IPS-20b (cell line): Measurements from ENCODE around the gene SYNDIG1.

Experiments used
- H3K27ac ChIP-seq: one replicate; pipeline ENCODE4 v1.5.1; 2013; ENCODE audit warnings: low read length
- H3K27me3 ChIP-seq: 2 replicates; pipeline ENCODE4 v1.6.1; 2013; ENCODE audit warnings: mild to moderate bottlenecking, low read length, inconsistent platforms; ENCODE audit not compliant: insufficient read depth
- H3K36me3 ChIP-seq: 2 replicates; pipeline ENCODE4 v1.6.1; 2013; ENCODE audit warnings: low read depth, mild to moderate bottlenecking, inconsistent platforms, low read length, moderate library complexity; ENCODE audit not compliant: insufficient read depth
- H3K4me1 ChIP-seq: 2 replicates; pipeline ENCODE4 v1.6.1; 2013; ENCODE audit warnings: mild to moderate bottlenecking, control low read depth, inconsistent platforms, low read length, moderate library complexity; ENCODE audit not compliant: insufficient read depth
- H3K4me3 ChIP-seq: 2 replicates; pipeline ENCODE4 v1.5.1; 2013; ENCODE audit warnings: mild to moderate bottlenecking, low read length, inconsistent platforms
- H3K9ac ChIP-seq: 2 replicates; pipeline ENCODE4 v1.6.1; 2013; ENCODE audit warnings: low read depth, mild to moderate bottlenecking, inconsistent platforms, low read length, moderate library complexity
- H3K9me3 ChIP-seq: 2 replicates; pipeline ENCODE4 v1.6.1; 2013; ENCODE audit warnings: mild to moderate bottlenecking, low read depth, low read length, inconsistent platforms; ENCODE audit not compliant: insufficient read depth

Gene SYNDIG1

DNA sequence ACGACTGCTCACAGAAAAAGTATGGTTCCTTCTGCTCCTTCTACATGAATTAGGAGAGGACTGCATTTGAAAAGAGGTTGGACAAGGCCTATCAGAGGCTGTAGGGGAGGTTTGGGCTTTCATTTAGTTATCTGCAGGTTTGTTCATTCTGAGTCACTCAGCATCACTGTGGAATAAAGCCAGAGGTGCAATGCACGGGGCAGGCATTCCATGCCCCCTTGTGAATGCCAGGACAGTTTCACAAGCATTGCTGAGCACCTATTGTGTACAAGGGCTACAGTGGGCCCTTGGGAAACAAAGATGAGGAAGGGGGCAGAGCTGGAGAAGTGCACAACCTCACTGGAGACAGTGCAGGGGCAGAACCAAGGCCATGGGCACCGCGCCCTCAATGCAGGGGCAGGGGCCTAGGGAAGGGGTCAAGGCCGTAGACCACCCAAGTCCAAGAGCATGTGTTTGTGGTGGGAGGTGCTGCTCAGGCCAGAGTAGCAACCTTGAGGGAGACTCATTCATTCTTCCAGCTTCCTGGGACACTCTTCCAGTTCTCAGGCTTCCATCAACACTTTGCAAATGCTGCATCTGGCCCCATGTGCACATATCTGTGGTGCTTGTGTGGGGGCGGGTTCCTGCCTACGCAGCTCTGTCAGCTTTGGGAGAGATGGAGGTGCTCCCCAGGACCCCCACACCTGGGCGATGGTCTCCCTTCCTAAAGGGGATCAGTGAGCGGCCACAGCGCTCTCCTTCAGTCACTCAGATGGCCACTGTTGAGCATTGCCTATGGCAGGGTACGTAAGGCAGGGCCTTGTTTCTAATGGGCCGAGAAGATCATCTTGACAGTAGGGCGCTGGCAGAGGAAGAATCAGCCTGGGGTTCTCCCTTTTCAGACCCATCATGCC is 204.5 kb downstream of the SYNDIG1 start:
- Histone ChIP-seq H3K9me3 (no peaks in the 10 kb centered on the region), H3K4me3 (no peak overlapping the region), H3K27ac (no peak overlapping the region)

DNA sequence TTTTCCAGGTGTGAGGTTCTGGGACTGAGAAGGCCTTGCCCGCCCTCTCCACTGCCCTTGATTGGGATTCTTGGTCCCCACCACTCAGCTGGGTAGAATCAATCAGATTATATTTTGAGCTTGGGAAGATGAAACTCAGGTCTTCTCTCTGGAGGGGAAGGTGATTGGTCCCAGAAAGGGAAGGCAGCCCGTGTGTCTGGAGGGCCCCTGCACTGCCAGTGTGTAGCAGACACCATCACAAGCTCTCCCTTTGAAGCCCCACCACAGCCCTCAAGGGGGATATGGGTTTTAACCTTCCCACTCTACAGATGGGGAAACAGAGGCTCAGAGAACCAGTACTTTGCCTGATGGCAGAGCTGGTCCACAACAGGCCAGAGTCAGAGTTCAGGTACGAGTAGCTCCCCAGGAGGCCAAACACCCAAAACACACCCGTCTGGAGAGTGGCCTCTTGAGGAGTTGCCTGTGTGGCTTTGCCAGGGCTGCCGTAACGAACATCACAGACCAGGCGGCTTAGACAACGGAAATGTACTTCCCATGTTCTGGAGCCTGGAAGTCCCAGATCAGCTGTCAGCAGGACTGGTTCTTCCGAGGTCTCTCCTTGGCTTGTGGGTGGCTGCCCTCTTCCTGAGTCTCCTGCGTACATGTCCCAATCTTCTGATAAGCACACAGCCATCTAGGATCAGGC is 205.6 kb downstream of the SYNDIG1 start:
- no peaks in the 10 kb centered on the region for H3K9me3 ChIP-seq
- no peak overlapping the region for H3K9ac ChIP-seq
- H3K4me3 ChIP-seq: no peak overlapping the region
- H3K4me1 ChIP-seq: no peaks in the 10 kb centered on the region
- no peaks in the 10 kb centered on the region for H3K36me3 ChIP-seq
- no peak overlapping the region for H3K27ac ChIP-seq
- H3K27me3 ChIP-seq: no peaks in the 10 kb centered on the region

More for the DNA sequence above, 204.5 kb downstream of the SYNDIG1 start:
- no peak overlapping the region for H3K9ac ChIP-seq
- H3K36me3 ChIP-seq: no peaks in the 10 kb centered on the region
- no peaks in the 10 kb centered on the region for H3K27me3 ChIP-seq
- H3K4me1 ChIP-seq: no peaks in the 10 kb centered on the region

DNA sequence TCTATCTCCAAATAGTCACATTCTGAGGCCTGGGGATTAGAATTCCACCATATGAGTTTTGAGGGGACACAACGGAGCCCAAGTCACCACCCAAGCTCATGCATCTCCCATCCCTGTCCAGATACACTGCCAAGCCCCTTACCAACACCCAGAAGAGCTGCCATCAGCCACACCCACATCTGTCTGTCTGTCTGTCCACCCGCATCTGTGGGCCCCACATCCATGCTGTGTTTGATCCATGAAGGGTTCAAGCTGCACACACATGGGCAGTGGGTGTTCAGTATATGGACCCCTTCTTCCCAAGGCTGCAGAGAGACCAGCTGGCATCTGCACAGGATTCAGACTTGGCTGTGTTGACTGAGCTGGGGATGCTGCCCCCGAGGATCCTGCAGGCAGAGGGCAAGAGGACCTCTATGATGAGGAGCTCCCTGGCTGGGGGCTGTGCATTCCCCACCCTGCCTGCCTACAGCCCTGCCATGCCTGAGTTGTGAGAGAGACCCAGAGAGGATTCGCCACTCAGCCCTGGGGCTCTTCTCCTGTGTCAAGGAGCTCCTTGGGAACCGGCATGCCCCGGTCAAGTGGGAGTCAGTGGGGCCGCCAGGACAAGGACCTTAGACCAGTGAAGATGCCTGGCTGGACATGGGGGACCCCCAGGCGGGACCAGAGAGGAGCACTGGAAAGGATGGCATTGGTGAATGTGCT is 206.4 kb downstream of the SYNDIG1 start:
- no peak overlapping the region for H3K27ac ChIP-seq
- H3K27me3 ChIP-seq: no peaks in the 10 kb centered on the region
- H3K9ac ChIP-seq: no peak overlapping the region
- no peaks in the 10 kb centered on the region for H3K9me3 ChIP-seq
- no peaks in the 10 kb centered on the region for H3K4me1 ChIP-seq
- H3K4me3 ChIP-seq: no peak overlapping the region
- H3K36me3 ChIP-seq: no peaks in the 10 kb centered on the region

DNA sequence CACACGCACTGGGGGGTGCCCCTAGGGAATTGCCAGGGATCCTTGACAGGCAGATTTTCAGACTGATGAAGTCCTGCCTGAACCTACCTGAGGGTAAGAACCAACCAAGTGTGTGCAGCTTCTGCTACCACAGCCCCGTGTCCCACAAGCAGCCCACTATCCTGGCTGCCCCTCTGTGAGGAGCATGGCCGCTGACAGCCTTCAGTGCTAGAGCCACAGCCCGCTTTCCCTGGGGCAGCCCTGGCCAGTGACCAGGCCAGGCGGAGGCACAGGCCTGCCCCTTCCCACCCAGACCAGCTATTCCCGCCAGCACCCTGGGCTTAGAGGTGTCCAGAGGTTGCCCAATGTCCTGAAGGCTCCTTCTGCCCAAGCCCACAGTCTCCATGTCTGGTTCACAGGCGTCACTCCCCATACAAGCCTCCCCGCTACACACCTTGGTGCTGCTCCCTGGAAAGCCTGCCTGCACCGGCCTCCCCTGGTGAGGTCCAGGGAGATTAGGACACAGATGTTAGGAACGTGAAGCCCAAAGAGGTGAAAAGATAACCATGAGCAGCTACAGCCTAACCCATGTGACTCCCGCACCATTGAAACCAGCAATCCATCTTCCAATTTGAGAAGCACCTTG is 207.0 kb downstream of the SYNDIG1 start:
- H3K27ac ChIP-seq: no peak overlapping the region

DNA sequence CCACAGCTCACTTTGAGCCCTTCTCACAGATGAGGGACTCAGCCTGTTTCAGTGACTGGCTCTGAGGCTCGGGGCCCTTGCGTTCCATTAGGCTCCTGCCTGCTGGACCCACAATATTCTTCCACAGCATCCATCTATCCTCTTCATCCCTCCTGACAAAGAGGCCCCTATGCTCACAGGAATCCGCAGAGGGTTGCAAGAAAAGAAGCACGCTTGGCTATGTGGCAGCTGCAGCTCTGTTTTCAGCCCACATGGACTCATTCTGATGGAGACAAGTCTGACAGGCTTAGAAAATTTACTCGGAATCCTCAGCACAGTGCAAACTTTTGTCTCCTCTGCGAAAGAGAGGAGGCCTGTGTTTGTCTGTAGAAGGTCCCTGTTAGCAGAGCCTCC is 207.5 kb downstream of the SYNDIG1 start:
- Histone ChIP-seq H3K27ac (no peak overlapping the region), H3K36me3 (no peaks in the 10 kb centered on the region), H3K27me3 (no peaks in the 10 kb centered on the region), H3K4me1 (no peaks in the 10 kb centered on the region), H3K9me3 (no peaks in the 10 kb centered on the region), H3K9ac (no peak overlapping the region), H3K4me3 (no peak overlapping the region)

More for the DNA sequence above, 207.0 kb downstream of the SYNDIG1 start:
- no peaks in the 10 kb centered on the region for H3K36me3 ChIP-seq
- H3K9me3 ChIP-seq: no peaks in the 10 kb centered on the region
- no peak overlapping the region for H3K9ac ChIP-seq
- no peaks in the 10 kb centered on the region for H3K4me1 ChIP-seq
- no peaks in the 10 kb centered on the region for H3K27me3 ChIP-seq
- H3K4me3 ChIP-seq: no peak overlapping the region

DNA sequence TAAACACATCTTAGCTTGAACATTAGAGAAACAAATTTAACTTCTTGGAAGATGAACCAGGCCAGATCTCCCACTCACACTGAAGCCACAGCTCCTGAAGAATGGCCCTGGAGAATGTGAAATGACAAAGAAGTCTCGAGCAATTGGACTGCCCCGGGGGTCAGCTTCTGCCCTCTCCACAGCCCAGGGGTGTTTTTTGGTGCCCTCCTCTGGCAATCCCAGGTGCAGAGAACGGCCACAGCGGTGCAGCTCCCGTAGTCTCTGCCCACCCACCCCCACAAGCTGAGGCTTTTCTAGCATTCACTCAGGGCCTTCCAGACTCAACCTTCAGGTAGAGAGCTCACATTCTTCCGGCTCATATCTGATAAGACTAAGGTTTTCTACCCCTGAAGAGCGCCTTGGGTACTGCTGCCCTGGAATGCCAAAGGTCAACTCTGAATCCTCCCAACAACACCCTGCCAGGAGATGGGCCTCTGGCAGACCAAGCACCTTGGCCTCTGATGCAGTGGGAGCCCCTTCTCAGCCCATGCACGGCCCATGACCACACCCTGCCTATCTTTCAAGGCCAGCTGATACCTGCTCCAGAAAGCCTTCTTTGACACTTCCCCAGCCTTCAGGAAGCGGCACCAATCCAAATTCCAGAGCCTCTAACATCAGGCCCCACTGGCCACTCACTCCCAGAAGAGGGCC is 208.3 kb downstream of the SYNDIG1 start:
- no peaks in the 10 kb centered on the region for H3K36me3 ChIP-seq
- H3K9me3 ChIP-seq: no peaks in the 10 kb centered on the region
- H3K4me1 ChIP-seq: no peaks in the 10 kb centered on the region
- no peak overlapping the region for H3K27ac ChIP-seq
- no peaks in the 10 kb centered on the region for H3K27me3 ChIP-seq
- no peak overlapping the region for H3K9ac ChIP-seq
- H3K4me3 ChIP-seq: no peak overlapping the region

DNA sequence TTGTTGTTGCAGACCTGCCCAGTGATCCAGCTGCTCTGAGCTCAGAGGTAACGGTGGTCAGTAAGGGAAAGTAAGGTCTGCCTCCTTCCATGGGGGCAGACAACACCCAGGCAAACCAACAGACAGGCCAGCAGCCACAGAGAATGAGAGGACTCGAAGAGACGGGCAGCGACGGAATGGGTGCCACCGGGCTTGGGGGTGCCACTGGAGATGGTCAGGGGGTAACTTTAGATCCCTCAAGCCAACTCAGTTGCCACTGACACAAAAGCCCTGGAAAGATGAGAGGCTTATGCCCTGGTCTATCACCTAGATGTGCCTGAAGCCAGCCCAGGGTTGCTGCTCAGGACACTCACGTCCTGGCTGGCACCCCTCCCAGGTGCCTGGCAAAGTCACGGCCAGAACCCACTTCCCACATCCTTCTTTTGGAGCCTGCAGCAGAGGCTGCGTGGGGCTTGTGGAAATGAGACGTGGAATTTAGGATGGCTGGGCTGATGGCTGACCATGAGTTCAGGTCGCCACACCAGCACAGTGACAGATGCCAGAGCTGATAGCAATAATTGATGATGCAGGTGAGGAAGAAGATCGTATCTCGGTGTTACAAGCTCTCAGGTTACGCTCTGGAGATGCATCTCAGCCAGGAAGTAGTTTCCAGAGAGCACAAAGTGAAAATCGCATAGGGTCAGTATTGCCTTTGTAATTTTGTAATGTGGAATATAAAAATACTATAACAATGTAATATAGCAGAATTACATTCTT is 209.1 kb downstream of the SYNDIG1 start:
- no peaks in the 10 kb centered on the region for H3K36me3 ChIP-seq
- no peaks in the 10 kb centered on the region for H3K9me3 ChIP-seq
- H3K4me1 ChIP-seq: no peaks in the 10 kb centered on the region
- H3K27me3 ChIP-seq: no peaks in the 10 kb centered on the region
- H3K4me3 ChIP-seq: no peak overlapping the region
- no peak overlapping the region for H3K27ac ChIP-seq
- no peak overlapping the region for H3K9ac ChIP-seq

DNA sequence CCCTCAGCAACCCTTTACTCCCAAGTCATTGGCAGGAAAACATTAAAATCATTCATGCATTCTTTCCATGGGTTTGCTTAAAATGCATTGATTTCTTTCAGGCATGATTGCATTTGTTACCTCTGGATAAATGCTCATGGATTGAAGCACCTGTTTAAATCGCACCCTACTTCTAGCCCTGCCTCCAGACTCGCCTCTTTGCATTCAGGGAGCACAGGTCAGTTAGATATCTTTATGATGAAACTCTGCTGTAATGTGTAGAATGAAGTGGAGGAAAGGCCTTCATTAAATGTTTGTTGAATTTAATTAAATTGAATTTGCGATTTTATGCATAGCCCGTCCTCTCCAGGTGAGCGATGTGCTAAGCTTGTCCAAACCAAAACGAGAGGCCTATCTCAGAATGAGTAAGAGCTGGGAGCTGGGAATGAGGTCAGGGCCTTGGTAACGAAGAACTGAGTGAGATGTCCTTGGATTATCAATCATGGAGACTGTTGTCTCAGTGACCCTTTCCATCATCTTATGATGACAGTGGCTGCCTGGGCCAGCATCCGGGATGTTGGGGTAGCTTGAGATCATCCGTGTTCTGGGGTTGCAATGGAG is 210.1 kb downstream of the SYNDIG1 start:
- H3K9ac ChIP-seq: no peak overlapping the region
- H3K9me3 ChIP-seq: no peaks in the 10 kb centered on the region
- H3K4me3 ChIP-seq: no peak overlapping the region
- no peaks in the 10 kb centered on the region for H3K4me1 ChIP-seq
- H3K27me3 ChIP-seq: no peaks in the 10 kb centered on the region
- no peak overlapping the region for H3K27ac ChIP-seq
- no peaks in the 10 kb centered on the region for H3K36me3 ChIP-seq

DNA sequence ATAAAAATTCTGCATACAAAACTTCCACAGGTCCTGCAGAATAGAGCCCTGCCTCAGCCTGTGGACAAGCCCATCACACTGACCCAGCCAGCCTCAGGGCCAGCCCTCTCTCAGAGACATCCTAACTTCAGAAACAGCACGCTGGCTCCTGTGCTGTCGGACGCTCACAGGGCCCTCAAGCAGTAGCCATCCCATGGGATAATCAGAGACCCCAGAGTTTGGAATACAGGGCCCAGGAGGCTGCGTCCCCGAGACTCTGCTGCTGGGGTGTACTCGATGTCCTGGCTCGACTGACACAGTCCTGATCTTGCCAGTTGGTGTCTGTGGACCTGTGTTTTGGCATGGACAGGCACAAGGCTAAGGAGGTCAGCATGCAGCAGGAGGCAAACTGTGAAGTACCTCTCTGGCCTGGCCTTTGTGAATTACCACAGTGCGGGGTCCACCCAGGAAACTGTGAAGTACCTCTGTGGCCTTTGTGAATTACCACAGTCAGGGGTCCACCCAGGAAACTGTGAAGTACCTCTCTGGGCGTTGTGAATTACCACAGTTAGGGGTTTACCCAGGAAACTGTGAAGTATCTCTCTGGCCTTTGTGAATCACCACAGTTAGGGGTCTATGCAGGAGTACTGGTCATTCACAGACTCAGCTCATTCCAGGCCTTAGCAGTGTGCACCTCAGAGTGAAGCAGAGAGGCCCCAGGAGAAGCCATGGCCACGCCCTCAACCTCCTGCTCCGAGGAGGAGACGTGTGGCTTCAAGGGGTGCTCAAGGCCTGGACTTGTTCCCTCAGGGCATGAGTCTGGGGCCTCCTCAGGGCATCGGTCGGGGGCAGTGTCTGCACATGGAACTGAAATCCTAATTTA is 212.4 kb downstream of the SYNDIG1 start:
- H3K27me3 ChIP-seq: no peaks in the 10 kb centered on the region
- H3K4me1 ChIP-seq: no peaks in the 10 kb centered on the region
- H3K9me3 ChIP-seq: no peaks in the 10 kb centered on the region
- no peak overlapping the region for H3K9ac ChIP-seq
- H3K4me3 ChIP-seq: no peak overlapping the region
- H3K36me3 ChIP-seq: no peaks in the 10 kb centered on the region
- no peak overlapping the region for H3K27ac ChIP-seq

DNA sequence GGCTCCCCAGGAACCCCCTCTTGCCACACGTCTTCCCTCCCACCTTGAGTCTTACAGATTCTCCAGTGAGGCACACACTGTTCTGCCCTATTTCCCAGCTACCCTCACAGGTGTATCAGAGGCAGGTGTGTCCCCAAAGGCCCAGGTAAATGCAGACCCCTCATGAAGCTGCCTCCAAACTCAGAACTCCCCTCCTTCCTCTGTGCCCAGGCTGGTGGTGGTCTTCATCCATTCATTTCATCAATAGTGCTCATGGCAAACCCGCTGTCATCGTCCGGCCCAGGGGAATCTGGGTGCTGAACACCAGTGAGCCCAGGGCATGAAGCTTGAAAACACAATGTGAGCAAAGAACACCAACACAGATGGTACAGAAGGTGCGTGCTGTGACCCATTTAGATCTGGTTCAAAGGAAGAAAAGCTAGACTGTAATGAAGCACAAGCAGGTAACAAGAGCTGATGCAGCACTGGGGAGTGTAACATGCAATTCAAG is 213.1 kb downstream of the SYNDIG1 start:
- Histone ChIP-seq H3K4me3 (no peak overlapping the region), H3K27me3 (no peaks in the 10 kb centered on the region), H3K9me3 (no peaks in the 10 kb centered on the region), H3K9ac (no peak overlapping the region), H3K4me1 (no peaks in the 10 kb centered on the region), H3K27ac (no peak overlapping the region), H3K36me3 (no peaks in the 10 kb centered on the region)
